HepG2 (cell line): Measurements from ENCODE around the gene ATG2A. TPM values are rescaled to one million over a fixed set of nuclear protein-coding genes. Genes with fewer than 3 reads are reported as not detected.

Experiments
- ATAC-seq: fragments of 200-7000 bp; cut with Tn5 transposase; 3 replicates; pipeline ENCODE4 v1.9.1; 2020; ENCODE audit warnings: mild to moderate bottlenecking, moderate library complexity
- BruUV-seq: library from RNA; stranded (reverse); fragments of 400-500 nt; replicated peaks from 2 replicates; lab custom pipeline; 2021; lab: Mats Ljungman, UMichigan
- CTCF ChIA-PET: fragments of 300-600 bp; formaldehyde crosslinking; extraction: SDS; loops from one replicate; lab custom pipeline; 2021; ENCODE audit warnings: low total read pairs, inconsistent platforms, low intra/inter-chr PET ratio; lab: Yijun Ruan, JAX
- POLR2A ChIA-PET: fragments of 350-600 bp; sonication (Branson Sonifier 250); formaldehyde crosslinking; loops from one replicate; lab custom pipeline; 2020; ENCODE audit warnings: antibody characterized with exemption, inconsistent platforms; lab: Yijun Ruan, JAX
- DNase-seq: peaks from one replicate; pipeline ENCODE4 v3.0.0-alpha.2; 2015; ENCODE audit warnings: low spot score
- FAIRE-seq: peaks from 3 replicates; lab custom pipeline; 2011; peaks lifted over from hg19 to GRCh38; lab: Jason Lieb, UNC
- H2AFZ ChIP-seq: one replicate; pipeline ENCODE4 v1.6.1; 2011; ENCODE audit warnings: low read length, inconsistent platforms
- H3K27ac ChIP-seq: fragments of 300-600 bp; 3 replicates; pipeline ENCODE4 v1.8.0; 2011; ENCODE audit warnings: mixed run types, mild to moderate bottlenecking, mixed read lengths, low read length, inconsistent platforms; ENCODE audit not compliant: insufficient read depth; ENCODE audit errors: extremely low read length
- H3K27me3 ChIP-seq, 2 experiments: fragments of 200-600 bp in 1 of 2; 2 replicates in 1 of 2; 3 replicates in 1 of 2; pipeline versions ENCODE4 v1.6.0 to v1.8.0; 2011; ENCODE audit warnings: low read length in 2 of 2, mild to moderate bottlenecking in 2 of 2, moderate library complexity in 2 of 2, inconsistent platforms in 1 of 2; ENCODE audit not compliant: insufficient read depth in 2 of 2, control insufficient read depth in 1 of 2
- H3K36me3 ChIP-seq, 2 experiments: fragments of 200-600 bp in 1 of 2; replicated peaks in 1 of 2; 2 replicates in 1 of 2; 3 replicates in 1 of 2; pipeline versions ENCODE4 v1.5.1 to v1.8.0; 2011; ENCODE audit warnings: low read length in 2 of 2, inconsistent platforms in 1 of 2; ENCODE audit not compliant: insufficient read depth in 2 of 2, control insufficient read depth in 1 of 2
- H3K4me1 ChIP-seq: 2 replicates; pipeline ENCODE4 v1.5.1; 2012; ENCODE audit warnings: low read length, inconsistent platforms; ENCODE audit not compliant: insufficient read depth
- H3K4me2 ChIP-seq: 2 replicates; pipeline ENCODE4 v1.6.0; 2011; ENCODE audit warnings: low read depth, low read length, inconsistent platforms
- H3K4me3 ChIP-seq, 3 experiments: fragments of 200-600 bp in 1 of 3; sonication (generic), shearing (Covaris generic) in 1 of 3; replicated peaks in 1 of 3; 2 replicates each; pipeline ENCODE4 v1.5.1; 2011 to 2016; ENCODE audit warnings: low read length in 3 of 3, inconsistent platforms in 2 of 3, low read depth in 2 of 3, mild to moderate bottlenecking in 2 of 3, control low read depth in 1 of 3, mixed read lengths in 1 of 3; ENCODE audit not compliant: insufficient read depth in 1 of 3
- H3K79me2 ChIP-seq: one replicate; pipeline ENCODE4 v1.6.1; 2011; ENCODE audit warnings: low read length, inconsistent platforms; ENCODE audit not compliant: insufficient read depth
- H3K9ac ChIP-seq: 2 replicates; pipeline ENCODE4 v1.6.0; 2011; ENCODE audit warnings: mild to moderate bottlenecking, low read depth, low read length, inconsistent platforms; ENCODE audit not compliant: insufficient read depth
- H3K9me3 ChIP-seq: 2 replicates; pipeline ENCODE4 v1.5.1; 2012; ENCODE audit warnings: mild to moderate bottlenecking, low read length
- H4K20me1 ChIP-seq: 2 replicates; pipeline ENCODE4 v1.6.0; 2011; ENCODE audit warnings: inconsistent platforms, mild to moderate bottlenecking, low read length, moderate library complexity; ENCODE audit not compliant: insufficient read depth
- ATAD3A ChIP-seq: sonication (generic); formaldehyde crosslinking; IDR thresholded peaks from 2 replicates; pipeline ENCODE4 v1.4.0; 2020; ENCODE audit warnings: missing genetic modification reagents
- ELF3 ChIP-seq: IDR thresholded peaks from 2 replicates; pipeline ENCODE4 v1.6.1; 2016; ENCODE audit warnings: missing genetic modification reagents, missing compliant biosample characterization
- FIP1L1 ChIP-seq: fragments of 200-400 bp; formaldehyde crosslinking; IDR thresholded peaks from 2 replicates; pipeline ENCODE4 v1.6.1; 2018; ENCODE audit warnings: low read depth, mild to moderate bottlenecking, low read length, moderate library complexity, borderline replicate concordance; ENCODE audit not compliant: insufficient read depth
- IKZF1 ChIP-seq: fragments of 450-650 bp; IDR thresholded peaks from 2 replicates; pipeline ENCODE4 v1.7.1; 2016
- KLF6 ChIP-seq: IDR thresholded peaks from 2 replicates; pipeline ENCODE4 v1.8.0; 2016; ENCODE audit warnings: missing biosample characterization, missing genetic modification reagents
- MAFG ChIP-seq: sonication (generic); formaldehyde crosslinking; IDR thresholded peaks from 2 replicates; pipeline ENCODE4 v1.5.1; 2020; ENCODE audit warnings: mild to moderate bottlenecking, missing genetic modification reagents
- MYNN ChIP-seq: sonication (generic); formaldehyde crosslinking; IDR thresholded peaks from 2 replicates; pipeline ENCODE4 v1.4.0; 2020; ENCODE audit warnings: mild to moderate bottlenecking, low read depth, missing genetic modification reagents
- NONO ChIP-seq, 2 experiments: fragments of 450-650 bp in 1 of 2; sonication (generic) in 1 of 2; formaldehyde crosslinking in 1 of 2; IDR thresholded peaks in 1 of 2; conservative IDR thresholded peaks in 1 of 2; 2 replicates each; pipeline versions ENCODE4 v1.6.1 to v1.8.0; 2017 to 2022; ENCODE audit warnings: mild to moderate bottlenecking in 1 of 2, missing genetic modification reagents in 1 of 2, moderate library complexity in 1 of 2
- YEATS2 ChIP-seq: sonication (generic); formaldehyde crosslinking; IDR thresholded peaks from 2 replicates; pipeline ENCODE4 v1.4.0; 2020; ENCODE audit warnings: missing genetic modification reagents, borderline replicate concordance
- ZNF224 ChIP-seq: sonication (generic); formaldehyde crosslinking; IDR thresholded peaks from 2 replicates; pipeline ENCODE4 v1.5.0; 2020; ENCODE audit warnings: mild to moderate bottlenecking, missing genetic modification reagents
- ZNF292 ChIP-seq: sonication (generic); formaldehyde crosslinking; IDR thresholded peaks from 2 replicates; pipeline ENCODE4 v1.8.1; 2022; ENCODE audit warnings: mild to moderate bottlenecking, low read depth, missing genetic modification reagents, borderline replicate concordance
- ZNF446 ChIP-seq: sonication (generic); formaldehyde crosslinking; IDR thresholded peaks from 2 replicates; pipeline ENCODE4 v1.5.0; 2020; ENCODE audit warnings: mild to moderate bottlenecking, missing genetic modification reagents
- ZNF670 ChIP-seq: sonication (generic); formaldehyde crosslinking; IDR thresholded peaks from 2 replicates; pipeline ENCODE4 v1.8.0; 2022; ENCODE audit warnings: mild to moderate bottlenecking, missing genetic modification reagents, borderline replicate concordance
- ZNF790 ChIP-seq: sonication (generic); formaldehyde crosslinking; IDR thresholded peaks from 2 replicates; pipeline ENCODE4 v1.8.0; 2022; ENCODE audit warnings: missing genetic modification reagents, mild to moderate bottlenecking, borderline replicate concordance
- ZNF841 ChIP-seq: sonication (generic); formaldehyde crosslinking; IDR thresholded peaks from 2 replicates; pipeline ENCODE4 v1.8.1; 2023; ENCODE audit warnings: missing genetic modification reagents, borderline replicate concordance
- ZNF850 ChIP-seq: sonication (generic); formaldehyde crosslinking; conservative IDR thresholded peaks from 2 replicates; pipeline ENCODE4 v1.9.0; 2021; ENCODE audit warnings: mild to moderate bottlenecking, missing genetic modification reagents
- WGBS: methylation state at CpG from one replicate; pipeline ENCODE4 v1.1.6; 2017; ENCODE audit warnings: low lambda C conversion rate; 5-methylcytosine and 5-hydroxymethylcytosine counted together
- in situ Hi-C: cut with HindIII; loops from 2 replicates; pipeline ENCODE4 v1.10.0; 2017; ENCODE audit warnings: low pct_unique_long_range_greater_than_20kb; ENCODE audit not compliant: extremely low pct_ligation_motif_present
- intact Hi-C: fragments of 100-400 bp; cut with micrococcal nuclease; formaldehyde crosslinking; loops from one replicate; pipeline ENCODE4 v1.10.0; 2022; ENCODE audit not compliant: unreplicated experiment
- polyA plus RNA-seq, 8 experiments: library from polyadenylated mRNA; depleted of rRNA in 3 of 8; stranded (reverse) in 7 of 8; unstranded in 1 of 8; fragments of >200 nt; fragmentation: Illumina TruSeq in 4 of 8; extraction: Trizol in 4 of 8; gene quantifications; 2 replicates each; pipeline versions ENCODE4 v1.2.1 to v1.2.3, GENCODE V29; 2011 to 2016; ENCODE audit warnings: low read depth in 4 of 8, missing spikeins in 1 of 8, mixed read lengths in 1 of 8; ENCODE audit not compliant: insufficient read depth in 1 of 8
- total RNA-seq, 5 experiments: library from RNA; depleted of rRNA; stranded (reverse); fragments of >200 nt; fragmentation: Illumina TruSeq; extraction: Trizol; gene quantifications; 2 replicates each; pipeline ENCODE4 v1.2.3, GENCODE V29; 2016; ENCODE audit warnings: low read depth in 1 of 5
- TF ChIP-seq, protein P1 (sequence below): IDR thresholded peaks from 2 replicates; pipeline ENCODE4 v1.6.1; 2016
- TF ChIP-seq, protein P2 (sequence below): sonication (generic); formaldehyde crosslinking; IDR thresholded peaks from 2 replicates; pipeline ENCODE4 v1.4.0; 2020; ENCODE audit warnings: mild to moderate bottlenecking, missing genetic modification reagents
- TF ChIP-seq, protein P3 (sequence below): sonication (generic); formaldehyde crosslinking; conservative IDR thresholded peaks from 2 replicates; pipeline ENCODE4 v1.4.0; 2020; ENCODE audit warnings: missing genetic modification reagents
- TF ChIP-seq, protein P4 (sequence below): sonication (generic); formaldehyde crosslinking; IDR thresholded peaks from 2 replicates; pipeline ENCODE4 v1.5.0; 2020; ENCODE audit warnings: mild to moderate bottlenecking, missing genetic modification reagents, moderate library complexity

The ATG2A gene
- total and polyA plus RNA-seq, 2 of the 13 experiments (the other 11 are each of a cell fraction or from before 2014, with no cell fraction given): 6.7 to 8.0 TPM

DNA sequence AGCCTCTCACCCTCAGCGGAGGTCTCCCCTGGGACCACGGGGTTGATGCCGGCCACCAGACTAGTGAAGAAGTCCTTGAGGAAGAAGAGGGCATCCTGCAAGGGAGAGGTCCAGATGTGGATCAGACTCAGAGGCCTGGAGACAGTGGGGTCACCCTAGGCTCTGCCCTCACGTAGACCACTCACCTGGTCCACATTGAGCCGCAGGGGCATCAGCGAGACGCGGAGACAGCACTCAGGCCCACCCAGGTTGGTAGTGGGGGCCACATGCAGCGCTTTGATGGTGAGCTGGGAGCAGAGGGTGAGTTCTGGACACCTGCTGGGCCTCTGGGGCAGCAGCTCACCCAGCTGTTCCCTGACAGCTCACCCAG is 18.9 kb downstream of the ATG2A start (continued):
- TF ChIP-seq ZNF670 (no peak), MAFG (CRISPR knock-in tag) (no peak), ELF3 (CRISPR knock-in tag) (no peak), YEATS2 (CRISPR knock-in tag) (no peak), KLF6 (CRISPR knock-in tag) (no peak)

DNA sequence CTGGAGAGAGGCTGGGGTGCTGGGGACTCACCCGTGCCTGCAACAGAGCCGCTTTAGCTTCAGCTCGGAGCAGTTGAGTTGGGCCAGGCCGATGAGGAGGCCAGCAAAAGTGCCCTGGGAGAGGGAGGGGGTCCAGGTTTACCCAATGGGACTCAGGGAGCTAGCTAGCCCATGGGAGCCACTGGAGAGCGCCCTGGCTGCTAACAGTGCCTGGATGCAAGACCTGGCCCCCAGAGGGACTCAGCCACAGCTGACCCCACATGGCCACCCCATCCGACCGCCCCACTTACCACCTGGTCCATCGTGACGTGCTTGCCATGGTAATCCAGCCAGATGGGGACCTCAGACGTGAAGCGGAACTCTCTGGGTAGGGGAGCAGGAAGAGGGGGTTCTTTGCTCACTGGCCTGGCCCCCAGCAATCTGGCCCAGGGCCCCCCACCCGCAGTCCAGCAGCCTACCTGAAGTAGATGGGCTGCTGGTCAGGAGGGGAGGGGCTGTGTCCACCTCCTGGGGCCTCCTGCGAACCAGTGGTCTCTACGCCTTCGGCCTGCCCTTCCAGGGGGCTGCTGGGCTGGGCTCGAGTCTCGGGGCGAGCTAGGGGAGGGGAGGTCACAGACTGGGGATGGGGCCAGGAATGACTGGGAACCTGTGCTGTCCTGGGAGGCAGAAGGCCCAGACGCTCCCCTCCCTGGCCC is 19.5 kb downstream of the ATG2A start:
- intact Hi-C loops: no loop called here
- ChIA-PET CTCF (no interaction called here), POLR2A (interaction anchor here (0.6 kb wide), 1 partner anchor 169 kb away, joined by 3 read pairs; no protein-coding TSS in a partner anchor)
- TF ChIP-seq FIP1L1 (no peak), ZNF790 (CRISPR knock-in tag) (no peak), ZNF841 (CRISPR knock-in tag) (no peak), ZNF224 (CRISPR knock-in tag) (no peak), ZNF446 (CRISPR knock-in tag) (no peak), IKZF1 (no peak), NONO (IDR thresholded peaks at IDR 0.05) (no peak), NONO (CRISPR knock-in tag; conservative IDR thresholded peaks at IDR 0.05) (no peak), MYNN (CRISPR knock-in tag) (no peak), ZNF292 (no peak), ATAD3A (no peak), ZNF850 (CRISPR knock-in tag) (no peak)
- TF ChIP-seq, protein P1, sequence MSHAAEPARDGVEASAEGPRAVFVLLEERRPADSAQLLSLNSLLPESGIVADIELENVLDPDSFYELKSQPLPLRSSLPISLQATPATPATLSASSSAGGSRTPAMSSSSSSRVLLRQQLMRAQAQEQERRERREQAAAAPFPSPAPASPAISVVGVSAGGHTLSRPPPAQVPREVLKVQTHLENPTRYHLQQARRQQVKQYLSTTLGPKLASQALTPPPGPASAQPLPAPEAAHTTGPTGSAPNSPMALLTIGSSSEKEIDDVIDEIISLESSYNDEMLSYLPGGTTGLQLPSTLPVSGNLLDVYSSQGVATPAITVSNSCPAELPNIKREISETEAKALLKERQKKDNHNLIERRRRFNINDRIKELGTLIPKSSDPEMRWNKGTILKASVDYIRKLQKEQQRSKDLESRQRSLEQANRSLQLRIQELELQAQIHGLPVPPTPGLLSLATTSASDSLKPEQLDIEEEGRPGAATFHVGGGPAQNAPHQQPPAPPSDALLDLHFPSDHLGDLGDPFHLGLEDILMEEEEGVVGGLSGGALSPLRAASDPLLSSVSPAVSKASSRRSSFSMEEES (CRISPR knock-in tag): no peak
- TF ChIP-seq, protein P2, sequence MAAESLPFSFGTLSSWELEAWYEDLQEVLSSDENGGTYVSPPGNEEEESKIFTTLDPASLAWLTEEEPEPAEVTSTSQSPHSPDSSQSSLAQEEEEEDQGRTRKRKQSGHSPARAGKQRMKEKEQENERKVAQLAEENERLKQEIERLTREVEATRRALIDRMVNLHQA (CRISPR knock-in tag): no peak
- TF ChIP-seq, protein P3, sequence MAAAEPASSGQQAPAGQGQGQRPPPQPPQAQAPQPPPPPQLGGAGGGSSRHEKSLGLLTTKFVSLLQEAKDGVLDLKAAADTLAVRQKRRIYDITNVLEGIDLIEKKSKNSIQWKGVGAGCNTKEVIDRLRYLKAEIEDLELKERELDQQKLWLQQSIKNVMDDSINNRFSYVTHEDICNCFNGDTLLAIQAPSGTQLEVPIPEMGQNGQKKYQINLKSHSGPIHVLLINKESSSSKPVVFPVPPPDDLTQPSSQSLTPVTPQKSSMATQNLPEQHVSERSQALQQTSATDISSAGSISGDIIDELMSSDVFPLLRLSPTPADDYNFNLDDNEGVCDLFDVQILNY (CRISPR knock-in tag): no peak
- TF ChIP-seq, protein P4, sequence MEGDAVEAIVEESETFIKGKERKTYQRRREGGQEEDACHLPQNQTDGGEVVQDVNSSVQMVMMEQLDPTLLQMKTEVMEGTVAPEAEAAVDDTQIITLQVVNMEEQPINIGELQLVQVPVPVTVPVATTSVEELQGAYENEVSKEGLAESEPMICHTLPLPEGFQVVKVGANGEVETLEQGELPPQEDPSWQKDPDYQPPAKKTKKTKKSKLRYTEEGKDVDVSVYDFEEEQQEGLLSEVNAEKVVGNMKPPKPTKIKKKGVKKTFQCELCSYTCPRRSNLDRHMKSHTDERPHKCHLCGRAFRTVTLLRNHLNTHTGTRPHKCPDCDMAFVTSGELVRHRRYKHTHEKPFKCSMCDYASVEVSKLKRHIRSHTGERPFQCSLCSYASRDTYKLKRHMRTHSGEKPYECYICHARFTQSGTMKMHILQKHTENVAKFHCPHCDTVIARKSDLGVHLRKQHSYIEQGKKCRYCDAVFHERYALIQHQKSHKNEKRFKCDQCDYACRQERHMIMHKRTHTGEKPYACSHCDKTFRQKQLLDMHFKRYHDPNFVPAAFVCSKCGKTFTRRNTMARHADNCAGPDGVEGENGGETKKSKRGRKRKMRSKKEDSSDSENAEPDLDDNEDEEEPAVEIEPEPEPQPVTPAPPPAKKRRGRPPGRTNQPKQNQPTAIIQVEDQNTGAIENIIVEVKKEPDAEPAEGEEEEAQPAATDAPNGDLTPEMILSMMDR: no peak

More for the DNA sequence above, 19.5 kb downstream of the ATG2A start:
- H3K4me2 ChIP-seq: no peak overlapping the region
- H3K9me3 ChIP-seq: no peaks in the 10 kb centered on the region
- peaks cover 14% of the 10 kb centered on the region for H3K4me1 ChIP-seq
- DNase-seq (no peak), FAIRE-seq (no peak), ATAC-seq (no peak)
- no TSS peak for BruUV-seq
- H3K79me2 ChIP-seq: peaks cover 7% of the 10 kb centered on the region
- H3K9ac ChIP-seq: no peak overlapping the region
- H3K27ac ChIP-seq: no peak overlapping the region
- no peaks in the 10 kb centered on the region for H4K20me1 ChIP-seq
- in situ Hi-C loops: no loop called here
- no peaks in the 10 kb centered on the region; a peak in 1 of 5 replicates for H3K27me3 ChIP-seq
- peaks cover 18 to 24% of the 10 kb centered on the region in 2 experiments; a peak in 4 of 5 replicates for H3K36me3 ChIP-seq
- no peak overlapping the region for H2AFZ ChIP-seq
- no peak overlapping the region for H3K4me3 ChIP-seq
- WGBS: 97% methylated on average over 13 of the region's 19 CpGs
